Activated naive CD8-positive, alpha-beta T cell (primary cell): Measurements from ENCODE around the gene GTF2IRD2.
"Not testable (repeated sequence)": the region's sequence is repeated elsewhere in the genome, so short reads cannot be mapped to it uniquely, and the experiment has no call there.

ENCODE experiments used
- H3K27ac Mint-ChIP-seq: one replicate; pipeline ENCODE4 v1.8.0; 2021; ENCODE audit warnings: mixed read lengths
- H3K27me3 Mint-ChIP-seq: one replicate; pipeline ENCODE4 v1.8.0; 2021; ENCODE audit warnings: mixed read lengths
- H3K36me3 Mint-ChIP-seq: one replicate; pipeline ENCODE4 v1.8.0; 2021; ENCODE audit warnings: mixed read lengths
- H3K4me1 Mint-ChIP-seq: one replicate; pipeline ENCODE4 v1.8.0; 2021; ENCODE audit warnings: low read depth, mixed read lengths
- H3K4me3 Mint-ChIP-seq: one replicate; pipeline ENCODE4 v1.8.0; 2021; ENCODE audit warnings: mild to moderate bottlenecking, mixed read lengths
- H3K9me3 Mint-ChIP-seq: one replicate; pipeline ENCODE4 v1.8.0; 2021; ENCODE audit warnings: low read depth, mixed read lengths

GTF2IRD2 gene

DNA sequence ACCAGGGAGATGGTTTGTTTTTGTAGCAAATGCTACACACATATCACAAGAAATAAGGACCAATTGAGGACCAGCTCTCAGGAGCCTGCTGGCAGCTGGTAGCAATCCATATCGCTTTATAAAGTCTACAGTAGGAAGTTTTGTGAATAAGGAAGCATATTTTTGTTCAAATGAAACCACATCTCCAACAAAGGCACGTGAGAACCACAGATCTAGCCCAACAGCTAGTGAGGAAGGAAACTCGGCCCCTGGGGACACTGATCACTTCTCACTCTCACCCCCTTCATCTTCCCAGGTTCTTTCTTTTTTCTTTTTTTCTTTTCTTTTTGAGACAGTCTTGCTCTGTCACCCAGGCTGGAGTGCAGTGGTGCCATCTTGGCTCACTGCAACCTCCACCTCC, 35.5 kb downstream of the GTF2IRD2 start:
- H3K36me3 Mint-ChIP-seq, H3K9me3 Mint-ChIP-seq, H3K4me1 Mint-ChIP-seq, H3K27me3 Mint-ChIP-seq, H3K27ac Mint-ChIP-seq, H3K4me3 Mint-ChIP-seq: not testable (repeated sequence)

DNA sequence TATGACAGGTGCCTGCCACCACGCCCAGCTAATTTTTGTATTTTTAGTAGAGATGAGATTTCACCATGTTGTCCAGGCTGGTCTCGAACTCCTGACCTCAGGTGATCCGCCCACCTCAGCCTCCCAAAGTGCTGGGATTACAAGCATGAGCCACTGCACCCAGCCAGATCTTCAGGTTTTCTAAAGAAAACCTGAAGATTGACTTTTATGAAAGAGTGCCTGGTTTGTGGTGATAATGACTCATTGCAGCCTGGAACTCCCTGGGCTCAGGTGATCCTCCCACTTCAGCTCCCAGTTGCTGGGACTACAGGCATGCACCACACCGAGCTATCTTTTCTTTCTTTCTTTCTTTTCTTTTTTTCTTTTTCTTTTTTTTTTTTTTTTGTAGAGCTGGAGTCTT, 52.8 kb downstream of the GTF2IRD2 start:
- not testable (repeated sequence) for H3K4me1 Mint-ChIP-seq, H3K4me3 Mint-ChIP-seq, H3K27me3 Mint-ChIP-seq, H3K9me3 Mint-ChIP-seq, H3K36me3 Mint-ChIP-seq, H3K27ac Mint-ChIP-seq

DNA sequence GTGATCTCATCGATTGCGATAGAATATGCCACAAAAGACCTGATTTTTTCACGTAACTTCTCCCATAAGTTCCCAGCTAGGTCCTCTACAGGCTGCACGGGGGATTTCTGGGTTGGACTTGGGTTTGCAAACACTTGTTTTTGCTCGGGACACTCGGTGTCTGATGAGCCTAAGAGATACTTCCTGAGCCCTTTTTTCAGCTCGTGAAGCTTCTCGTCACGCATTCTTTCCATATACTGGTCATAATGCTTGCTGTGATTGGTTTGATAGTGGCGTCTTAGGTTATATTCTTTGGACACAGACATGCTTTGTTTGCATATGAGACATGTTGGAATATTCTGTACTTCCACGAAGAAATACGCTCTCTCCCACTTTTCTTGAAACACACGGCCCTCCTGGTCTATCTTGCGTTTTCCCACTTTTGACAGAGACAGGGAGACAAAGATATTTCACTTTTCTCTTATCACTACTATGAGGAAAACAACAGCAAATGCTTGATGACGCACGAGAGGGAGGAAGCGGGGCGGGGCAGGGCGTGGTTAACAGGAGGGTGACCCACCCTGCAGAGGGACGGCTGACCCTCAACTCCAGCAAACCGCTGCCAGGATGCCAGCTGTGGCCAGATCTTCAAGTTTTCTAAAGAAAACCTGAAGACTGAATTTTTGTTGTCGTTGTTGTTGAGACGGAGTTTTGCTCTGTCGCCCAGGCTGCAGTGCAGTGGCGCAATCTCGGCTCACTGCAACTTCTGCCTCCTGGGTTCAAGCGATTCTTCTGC, 53.4 kb downstream of the GTF2IRD2 start:
- H3K36me3 Mint-ChIP-seq, H3K27me3 Mint-ChIP-seq, H3K4me1 Mint-ChIP-seq, H3K9me3 Mint-ChIP-seq, H3K27ac Mint-ChIP-seq, H3K4me3 Mint-ChIP-seq: not testable (repeated sequence)

DNA sequence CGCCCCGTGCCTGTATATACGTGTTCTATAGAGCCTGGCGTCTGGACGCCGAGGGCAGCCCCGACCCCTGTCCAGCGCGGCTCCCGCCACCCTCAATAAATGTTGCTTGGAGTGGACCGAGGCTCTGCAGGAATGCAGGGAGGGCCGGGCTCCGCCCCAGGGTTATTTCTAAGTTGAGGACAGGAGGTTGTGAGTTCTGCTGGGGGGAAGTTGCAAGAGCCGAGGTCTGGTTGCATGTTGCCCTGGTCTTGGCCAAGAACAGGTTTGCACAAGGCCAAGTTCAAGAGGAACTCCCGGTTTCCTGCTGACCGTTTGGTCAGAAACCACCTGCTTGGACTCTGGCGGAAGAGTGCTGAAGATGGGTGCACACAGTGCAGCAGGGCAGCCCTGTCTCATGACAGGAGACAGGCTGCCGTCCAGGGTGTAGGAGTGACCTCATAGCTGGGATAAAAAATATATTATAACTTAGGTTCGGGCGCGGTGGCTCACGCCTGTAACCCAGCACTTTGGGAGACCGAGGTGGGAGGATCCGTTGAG, 62.1 kb downstream of the GTF2IRD2 start:
- not testable (repeated sequence) for H3K27me3 Mint-ChIP-seq, H3K4me1 Mint-ChIP-seq, H3K9me3 Mint-ChIP-seq, H3K4me3 Mint-ChIP-seq, H3K36me3 Mint-ChIP-seq, H3K27ac Mint-ChIP-seq

DNA sequence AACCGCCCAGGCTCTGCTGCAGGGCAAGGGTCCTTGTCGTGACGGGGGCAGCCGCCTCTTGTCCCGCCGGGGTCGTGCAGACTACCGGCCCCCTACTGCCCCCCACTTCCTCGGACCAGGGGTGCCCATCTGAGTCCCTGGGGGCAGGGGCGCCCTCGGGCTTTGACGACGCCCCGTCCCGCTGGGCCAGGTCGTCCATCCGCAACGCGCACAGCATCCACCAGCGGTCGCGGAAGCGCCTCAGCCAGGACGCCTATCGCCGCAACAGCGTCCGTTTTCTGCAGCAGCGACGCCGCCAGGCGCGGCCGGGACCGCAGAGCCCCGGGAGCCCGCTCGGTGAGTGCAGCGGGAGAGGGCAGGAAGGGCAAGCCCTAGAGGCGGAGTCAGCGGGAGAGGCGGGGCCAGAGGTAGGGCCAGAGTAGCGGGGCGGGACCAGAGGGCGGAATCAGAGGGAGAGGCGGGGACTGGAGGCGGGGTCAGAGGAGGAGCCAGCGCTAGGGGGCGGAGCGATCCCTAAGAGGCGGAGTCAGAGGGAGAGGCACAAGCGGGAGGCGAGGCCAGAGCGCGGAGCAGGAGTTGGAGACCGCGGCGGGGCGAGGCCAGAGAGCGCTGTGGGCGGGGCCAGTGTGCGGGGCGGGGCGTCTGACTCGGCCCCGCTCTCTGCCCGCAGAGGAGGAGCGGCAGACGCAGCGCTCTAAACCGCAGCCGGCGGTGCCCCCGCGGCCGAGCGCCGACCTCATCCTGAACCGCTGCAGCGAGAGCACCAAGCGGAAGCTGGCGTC, 62.8 kb downstream of the GTF2IRD2 start:
- not testable (repeated sequence) for H3K36me3 Mint-ChIP-seq, H3K4me1 Mint-ChIP-seq, H3K9me3 Mint-ChIP-seq, H3K27me3 Mint-ChIP-seq, H3K27ac Mint-ChIP-seq
- H3K4me3 Mint-ChIP-seq: peak overlapping the region; percentile 27

DNA sequence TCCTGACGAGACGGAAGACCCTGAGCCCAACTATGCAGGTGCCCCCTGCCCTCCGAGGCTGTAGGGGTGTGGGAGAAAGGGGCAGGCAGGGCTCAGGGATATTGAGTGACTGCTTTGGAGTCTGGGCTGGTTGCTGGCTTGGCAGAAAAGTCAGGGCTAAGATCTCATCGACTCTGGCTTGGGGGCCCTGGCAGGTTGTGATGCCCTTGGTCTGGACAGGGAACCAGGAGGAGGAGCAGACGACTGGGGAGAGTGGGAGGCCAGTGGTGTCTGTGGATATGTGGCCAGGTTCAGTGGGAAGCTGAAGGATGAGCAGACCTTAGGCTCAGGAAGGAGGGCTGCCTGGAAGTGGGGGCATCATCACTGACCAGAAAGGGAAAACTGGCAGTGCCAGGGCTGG, 67.8 kb downstream of the GTF2IRD2 start:
- H3K27me3 Mint-ChIP-seq, H3K4me1 Mint-ChIP-seq, H3K27ac Mint-ChIP-seq, H3K9me3 Mint-ChIP-seq, H3K4me3 Mint-ChIP-seq, H3K36me3 Mint-ChIP-seq: not testable (repeated sequence)

DNA sequence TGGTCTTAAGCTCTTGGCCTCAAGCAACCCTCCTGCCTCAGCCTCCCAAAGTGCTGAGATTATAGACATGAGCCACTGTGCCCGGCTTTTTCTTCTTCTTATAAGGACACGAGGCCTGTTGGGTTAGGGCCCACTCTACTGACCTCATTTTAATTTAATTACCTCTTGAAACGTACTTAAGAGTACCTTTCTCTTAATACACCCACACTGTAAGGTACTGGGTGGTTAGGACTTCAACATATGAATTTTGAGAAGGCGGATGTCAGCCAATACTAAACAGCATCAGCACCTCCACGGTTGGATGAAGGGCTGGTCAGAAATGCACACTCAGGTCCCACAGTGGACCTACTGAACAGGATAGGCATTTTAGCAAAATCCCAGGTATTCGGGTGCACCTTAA, 69.7 kb downstream of the GTF2IRD2 start:
- H3K4me3 Mint-ChIP-seq, H3K4me1 Mint-ChIP-seq, H3K27ac Mint-ChIP-seq, H3K27me3 Mint-ChIP-seq, H3K36me3 Mint-ChIP-seq, H3K9me3 Mint-ChIP-seq: not testable (repeated sequence)

DNA sequence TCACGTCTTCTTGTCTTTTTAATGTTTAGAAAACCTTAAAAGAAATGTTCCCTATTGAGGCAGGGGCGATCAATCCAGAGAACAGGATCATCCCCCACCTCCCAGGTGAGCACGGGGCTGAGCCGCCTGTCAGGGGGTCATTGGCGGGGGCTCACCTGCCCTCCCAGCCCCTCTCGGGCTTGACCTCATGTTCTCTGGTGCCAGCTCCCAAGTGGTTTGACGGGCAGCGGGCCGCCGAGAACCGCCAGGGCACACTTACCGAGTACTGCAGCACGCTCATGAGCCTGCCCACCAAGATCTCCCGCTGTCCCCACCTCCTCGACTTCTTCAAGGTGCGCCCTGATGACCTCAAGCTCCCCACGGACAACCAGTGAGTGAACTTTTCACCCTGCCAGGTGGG, 72.4 kb downstream of the GTF2IRD2 start:
- H3K4me1 Mint-ChIP-seq, H3K27ac Mint-ChIP-seq, H3K36me3 Mint-ChIP-seq, H3K27me3 Mint-ChIP-seq, H3K4me3 Mint-ChIP-seq, H3K9me3 Mint-ChIP-seq: not testable (repeated sequence)

DNA sequence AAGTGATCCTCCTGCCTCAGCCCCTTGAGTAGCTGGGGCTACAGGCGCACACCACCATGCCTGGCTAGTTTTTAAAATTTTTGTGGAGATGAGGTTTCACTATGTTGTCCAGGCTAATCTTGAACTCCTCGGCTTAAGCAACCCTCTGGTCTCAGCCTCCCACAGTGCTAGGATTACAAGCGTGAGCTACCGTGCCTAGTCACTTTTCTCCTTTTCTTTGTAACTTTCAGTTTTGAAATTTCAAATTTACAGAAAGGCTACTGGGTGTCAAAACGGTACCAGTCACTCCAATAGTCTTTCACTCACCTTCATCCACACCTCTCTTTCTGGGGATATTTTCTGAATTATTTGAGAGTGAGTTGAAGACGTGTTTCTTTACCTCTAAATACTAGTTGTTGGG, 76.3 kb downstream of the GTF2IRD2 start:
- H3K27me3 Mint-ChIP-seq, H3K4me3 Mint-ChIP-seq, H3K27ac Mint-ChIP-seq, H3K4me1 Mint-ChIP-seq, H3K36me3 Mint-ChIP-seq, H3K9me3 Mint-ChIP-seq: not testable (repeated sequence)

DNA sequence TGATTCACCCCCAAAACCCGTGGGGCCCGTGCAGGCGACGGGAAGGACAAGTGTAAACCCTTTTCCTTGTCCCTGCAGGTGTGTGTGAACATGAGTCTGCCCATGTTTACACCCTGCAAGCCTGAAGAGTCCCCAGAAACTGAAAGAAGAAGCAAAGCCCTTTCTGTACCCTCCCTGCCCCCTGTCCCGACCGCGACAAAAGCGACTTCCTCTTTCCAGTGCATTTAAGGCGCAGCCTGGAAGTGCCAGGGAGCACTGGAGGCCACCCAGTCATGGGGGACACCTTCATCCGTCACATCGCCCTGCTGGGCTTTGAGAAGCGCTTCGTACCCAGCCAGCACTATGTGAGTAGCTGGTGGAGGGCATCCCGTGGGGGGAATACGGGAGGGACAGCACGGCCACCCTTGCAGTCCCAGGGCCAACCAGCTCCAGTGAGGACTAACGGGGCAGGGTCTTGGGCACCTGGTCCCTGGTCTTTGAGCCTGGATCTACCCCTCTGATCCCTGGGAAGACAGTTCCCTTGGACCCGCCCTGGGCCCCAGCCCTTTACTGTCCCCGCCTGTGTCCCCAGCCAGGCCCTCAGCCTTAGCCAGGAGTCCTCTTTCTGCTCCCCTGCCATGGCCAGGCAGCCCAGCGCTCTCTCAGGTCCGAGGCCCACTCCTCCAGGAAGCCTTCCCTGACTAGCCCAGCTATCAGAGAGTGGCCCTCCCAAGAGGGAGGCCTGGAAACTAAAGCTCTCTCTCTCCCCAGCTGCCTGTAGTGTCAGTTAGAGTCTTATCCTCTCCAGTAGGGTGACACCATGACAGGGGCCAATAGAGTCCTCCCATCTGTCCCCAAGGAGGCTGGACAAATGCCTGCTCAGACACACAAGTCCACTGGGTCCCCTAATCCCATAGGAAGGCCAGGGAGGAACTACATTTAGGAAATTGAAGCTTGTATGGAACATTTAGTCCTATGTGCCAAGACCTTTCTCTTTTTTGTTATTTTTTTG, 77.3 kb downstream of the GTF2IRD2 start, which contains the start of gene NCF1:
Gene NCF1, plus strand, starts transcription at position 252 of the 991 bp plus-strand sequence. Its CDS starts 21 bp downstream, at position 273.
- H3K9me3 Mint-ChIP-seq, H3K4me3 Mint-ChIP-seq, H3K27me3 Mint-ChIP-seq, H3K36me3 Mint-ChIP-seq, H3K4me1 Mint-ChIP-seq, H3K27ac Mint-ChIP-seq: not testable (repeated sequence)

DNA sequence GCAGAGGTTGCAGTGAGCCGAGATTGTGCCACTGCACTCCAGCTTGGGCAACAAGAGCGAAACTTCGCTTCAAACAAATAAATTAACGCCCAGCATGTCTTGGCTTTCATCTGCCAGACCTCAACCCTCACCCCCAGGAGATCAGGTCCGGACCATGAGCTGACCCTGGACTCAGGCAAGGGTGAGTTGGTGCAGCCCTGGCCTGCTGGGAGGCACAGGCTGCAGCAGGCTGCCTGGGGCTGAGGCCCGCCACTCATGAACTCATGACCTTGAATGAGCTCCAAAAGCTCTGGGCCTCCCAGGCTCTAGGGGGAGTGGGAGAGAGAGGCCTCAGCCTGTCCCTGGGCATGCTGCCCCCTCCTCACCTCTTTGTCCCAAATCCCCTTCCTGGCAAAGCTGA, 79.3 kb downstream of the GTF2IRD2 start:
- not testable (repeated sequence) for H3K4me1 Mint-ChIP-seq, H3K27ac Mint-ChIP-seq

DNA sequence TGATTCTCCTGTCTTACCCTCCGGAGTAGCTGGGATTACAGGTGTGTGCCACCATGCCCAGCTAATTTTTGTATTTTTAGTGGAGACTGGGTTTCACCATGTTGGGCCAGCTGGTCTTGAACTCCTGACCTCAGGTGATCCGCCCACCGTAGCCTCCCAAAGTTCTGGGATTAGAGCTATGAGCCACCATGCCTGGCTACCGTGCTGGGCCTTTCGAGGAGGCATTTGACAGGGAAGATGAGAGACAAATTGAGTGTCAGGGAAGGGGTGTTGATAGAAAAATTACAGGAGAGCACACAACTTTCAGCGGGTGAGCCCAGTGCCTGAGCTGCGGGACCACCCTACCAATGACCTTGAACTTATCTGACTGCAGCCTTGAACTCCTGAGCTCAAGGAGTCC, 81.3 kb downstream of the GTF2IRD2 start:
- not testable (repeated sequence) for H3K4me3 Mint-ChIP-seq, H3K4me1 Mint-ChIP-seq, H3K27ac Mint-ChIP-seq, H3K27me3 Mint-ChIP-seq, H3K36me3 Mint-ChIP-seq, H3K9me3 Mint-ChIP-seq

More for the DNA sequence above, 79.3 kb downstream of the GTF2IRD2 start:
- H3K9me3 Mint-ChIP-seq, H3K36me3 Mint-ChIP-seq, H3K4me3 Mint-ChIP-seq, H3K27me3 Mint-ChIP-seq: not testable (repeated sequence)

DNA sequence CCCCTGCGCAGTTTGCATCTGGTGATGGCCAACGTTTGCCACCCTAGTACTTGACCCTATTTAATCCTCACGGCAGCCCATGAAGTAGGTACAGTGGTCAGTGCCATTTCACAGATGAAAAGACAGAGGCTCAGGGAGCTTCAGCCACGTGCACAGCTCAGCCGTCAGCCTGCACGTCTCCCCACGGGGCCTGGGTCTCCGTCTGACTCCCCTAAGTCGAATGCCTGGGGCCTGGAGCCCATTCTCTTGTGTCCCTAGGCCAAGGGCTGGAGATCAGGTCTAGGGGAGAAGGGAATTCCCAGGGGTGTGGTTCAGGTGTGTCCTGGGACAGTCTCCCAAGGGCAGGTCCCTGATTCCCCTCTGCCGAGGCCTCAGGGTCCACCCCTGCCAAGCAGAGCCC, 84.4 kb downstream of the GTF2IRD2 start:
- H3K27ac Mint-ChIP-seq, H3K9me3 Mint-ChIP-seq, H3K27me3 Mint-ChIP-seq, H3K4me3 Mint-ChIP-seq, H3K36me3 Mint-ChIP-seq, H3K4me1 Mint-ChIP-seq: not testable (repeated sequence)

DNA sequence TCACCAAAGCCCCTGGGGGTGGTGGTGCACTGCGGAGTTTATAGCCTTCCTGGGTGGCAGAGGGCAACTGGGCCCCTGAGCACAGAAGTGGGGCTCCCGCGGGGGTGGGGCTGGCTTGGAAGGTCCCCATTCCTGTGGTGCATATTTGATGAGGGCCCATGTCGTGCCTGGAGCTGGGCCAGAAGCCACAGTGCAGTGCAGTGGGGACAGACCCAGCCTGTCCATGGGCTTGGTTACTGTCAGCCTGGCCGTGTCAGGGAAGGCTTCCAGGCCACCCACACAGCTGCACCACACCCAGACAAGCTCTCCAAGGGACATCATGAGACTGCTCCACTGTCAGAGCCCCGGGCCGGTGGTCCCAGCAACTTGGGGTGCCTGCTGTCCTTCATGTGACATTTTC, 84.9 kb downstream of the GTF2IRD2 start:
- not testable (repeated sequence) for H3K27me3 Mint-ChIP-seq, H3K9me3 Mint-ChIP-seq, H3K27ac Mint-ChIP-seq, H3K4me3 Mint-ChIP-seq, H3K4me1 Mint-ChIP-seq, H3K36me3 Mint-ChIP-seq
